Transverse colon (tissue), 3 donors: Measurements from ENCODE around the gene FAM114A1.

Experiments used
- POLR2A ChIP-seq: fragments of 450-650 bp; IDR thresholded peaks from one replicate; pipeline ENCODE4 v1.6.1; 2016; ENCODE audit warnings: antibody characterized with exemption, mild to moderate bottlenecking, moderate library complexity
- TF ChIP-seq, protein P1 (sequence below), 5 experiments: fragments of 200-600 bp in 3 of 5; fragments of 450-650 bp in 2 of 5; sonication (generic) in 3 of 5; IDR thresholded peaks; 1 replicate in 2 of 5; 2 replicates in 3 of 5; pipeline ENCODE4 v1.5.1; 2016 to 2017; ENCODE audit warnings: antibody characterized with exemption in 5 of 5, inconsistent platforms in 3 of 5, mild to moderate bottlenecking in 2 of 5, moderate library complexity in 1 of 5

DNA sequence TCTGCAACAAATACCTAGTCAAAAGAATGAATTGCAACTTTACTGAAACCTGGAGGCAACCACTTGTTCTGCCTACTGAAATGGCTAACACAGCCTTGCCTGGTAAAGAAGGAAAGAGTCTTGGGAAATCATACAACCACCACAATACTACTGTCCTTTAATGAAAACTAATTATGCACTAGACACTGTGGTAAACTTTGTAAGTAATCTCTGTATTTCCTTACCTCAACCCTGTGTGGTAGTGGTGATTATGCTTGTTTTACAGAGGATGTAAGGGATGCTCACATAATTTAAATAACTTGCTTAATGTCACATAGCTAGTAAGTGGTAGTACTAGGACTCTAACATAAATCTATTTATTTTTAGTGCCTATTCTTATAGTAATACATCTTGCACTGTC, 119.9 kb downstream of the FAM114A1 start:
- TF ChIP-seq, protein P1, sequence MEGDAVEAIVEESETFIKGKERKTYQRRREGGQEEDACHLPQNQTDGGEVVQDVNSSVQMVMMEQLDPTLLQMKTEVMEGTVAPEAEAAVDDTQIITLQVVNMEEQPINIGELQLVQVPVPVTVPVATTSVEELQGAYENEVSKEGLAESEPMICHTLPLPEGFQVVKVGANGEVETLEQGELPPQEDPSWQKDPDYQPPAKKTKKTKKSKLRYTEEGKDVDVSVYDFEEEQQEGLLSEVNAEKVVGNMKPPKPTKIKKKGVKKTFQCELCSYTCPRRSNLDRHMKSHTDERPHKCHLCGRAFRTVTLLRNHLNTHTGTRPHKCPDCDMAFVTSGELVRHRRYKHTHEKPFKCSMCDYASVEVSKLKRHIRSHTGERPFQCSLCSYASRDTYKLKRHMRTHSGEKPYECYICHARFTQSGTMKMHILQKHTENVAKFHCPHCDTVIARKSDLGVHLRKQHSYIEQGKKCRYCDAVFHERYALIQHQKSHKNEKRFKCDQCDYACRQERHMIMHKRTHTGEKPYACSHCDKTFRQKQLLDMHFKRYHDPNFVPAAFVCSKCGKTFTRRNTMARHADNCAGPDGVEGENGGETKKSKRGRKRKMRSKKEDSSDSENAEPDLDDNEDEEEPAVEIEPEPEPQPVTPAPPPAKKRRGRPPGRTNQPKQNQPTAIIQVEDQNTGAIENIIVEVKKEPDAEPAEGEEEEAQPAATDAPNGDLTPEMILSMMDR (IDR thresholded peaks at IDR 0.05): no peak
- TF ChIP-seq POLR2A: no peak
